H9 (cell line): ENCODE measurements around the gene PRPF19. TPM values are rescaled to one million over a fixed set of nuclear protein-coding genes. Genes with fewer than 3 reads are reported as not detected.
A peak's percentile ranks its signal among the peaks of the same experiment; 100 is the strongest.

Experiments used
- DNase-seq: peaks from one replicate; pipeline ENCODE4 v3.0.0-alpha.2; 2017
- H2AFZ ChIP-seq: one replicate; pipeline ENCODE4 v1.6.1; 2013; ENCODE audit warnings: mild to moderate bottlenecking, low read length, control low read depth, moderate library complexity
- H2AK5ac ChIP-seq: 2 replicates; pipeline ENCODE4 v1.6.1; 2013; ENCODE audit warnings: low read length, control low read depth, mixed read lengths; ENCODE audit not compliant: insufficient read length
- H2BK120ac ChIP-seq: one replicate; pipeline ENCODE4 v1.6.1; 2013; ENCODE audit warnings: low read depth, mild to moderate bottlenecking, low read length, control low read depth, inconsistent platforms; ENCODE audit not compliant: poor library complexity, severe bottlenecking
- H2BK12ac ChIP-seq: 2 replicates; pipeline ENCODE4 v1.6.1; 2013; ENCODE audit warnings: low read length, control low read depth, mixed read lengths, low read depth; ENCODE audit not compliant: insufficient read length
- H2BK15ac ChIP-seq: 2 replicates; pipeline ENCODE4 v1.6.1; 2013; ENCODE audit warnings: low read depth, low read length, control low read depth
- H2BK20ac ChIP-seq: one replicate; pipeline ENCODE4 v1.6.1; 2013; ENCODE audit warnings: low read depth, mild to moderate bottlenecking, low read length, control low read depth, inconsistent platforms; ENCODE audit not compliant: poor library complexity, severe bottlenecking
- H2BK5ac ChIP-seq: 2 replicates; pipeline ENCODE4 v1.6.1; 2013; ENCODE audit warnings: low read length, control low read depth, mixed read lengths; ENCODE audit not compliant: insufficient read length
- H3K14ac ChIP-seq: 2 replicates; pipeline ENCODE4 v1.6.1; 2013; ENCODE audit warnings: low read length, control low read depth; ENCODE audit not compliant: insufficient read depth
- H3K18ac ChIP-seq: 2 replicates; pipeline ENCODE4 v1.6.1; 2013; ENCODE audit warnings: low read depth, mild to moderate bottlenecking, mixed read lengths, low read length, control low read depth; ENCODE audit not compliant: insufficient read length
- H3K23ac ChIP-seq: 2 replicates; pipeline ENCODE4 v1.6.1; 2013; ENCODE audit warnings: low read length, control low read depth, mixed read lengths, low read depth; ENCODE audit not compliant: insufficient read length
- H3K23me2 ChIP-seq: 2 replicates; pipeline ENCODE4 v1.6.1; 2013; ENCODE audit warnings: low read depth, mild to moderate bottlenecking, mixed read lengths, low read length, control low read depth; ENCODE audit not compliant: insufficient read length, poor library complexity, severe bottlenecking
- H3K27ac ChIP-seq: 2 replicates; pipeline ENCODE4 v1.5.1; 2013; ENCODE audit warnings: low read length, control low read depth, mixed read lengths, low read depth; ENCODE audit not compliant: insufficient read length
- H3K27me3 ChIP-seq: 2 replicates; pipeline ENCODE4 v1.6.1; 2013; ENCODE audit warnings: low read length, control low read depth, inconsistent platforms; ENCODE audit not compliant: insufficient read depth
- H3K4ac ChIP-seq: 2 replicates; pipeline ENCODE4 v1.6.1; 2013; ENCODE audit warnings: low read depth, mild to moderate bottlenecking, control low read depth, inconsistent platforms, low read length, moderate library complexity
- H3K4me1 ChIP-seq: 2 replicates; pipeline ENCODE4 v1.6.1; 2013; ENCODE audit warnings: low read length, control low read depth, inconsistent platforms; ENCODE audit not compliant: insufficient read depth
- H3K4me2 ChIP-seq: 2 replicates; pipeline ENCODE4 v1.6.1; 2013; ENCODE audit warnings: low read length, control low read depth, mixed read lengths; ENCODE audit not compliant: insufficient read length, insufficient read depth
- H3K56ac ChIP-seq: 2 replicates; pipeline ENCODE4 v1.6.1; 2013; ENCODE audit warnings: low read depth, mild to moderate bottlenecking, mixed read lengths, low read length, control low read depth; ENCODE audit not compliant: insufficient read length
- H3K79me1 ChIP-seq: 2 replicates; pipeline ENCODE4 v1.6.1; 2013; ENCODE audit warnings: low read depth, mild to moderate bottlenecking, moderate library complexity, low read length, control low read depth, inconsistent platforms; ENCODE audit not compliant: insufficient read depth, poor library complexity, severe bottlenecking
- H3K79me2 ChIP-seq: 2 replicates; pipeline ENCODE4 v1.6.1; 2013; ENCODE audit warnings: low read length, control low read depth, inconsistent platforms; ENCODE audit not compliant: insufficient read depth
- H3K9ac ChIP-seq: 2 replicates; pipeline ENCODE4 v1.6.1; 2013; ENCODE audit warnings: low read length, control low read depth, mixed read lengths; ENCODE audit not compliant: insufficient read length; ENCODE audit errors: extremely low read depth
- H3K9me3 ChIP-seq: one replicate; pipeline ENCODE4 v1.6.1; 2013; ENCODE audit warnings: low read depth, low read length, inconsistent platforms; ENCODE audit not compliant: control insufficient read depth
- H3T11ph ChIP-seq: one replicate; pipeline ENCODE4 v1.6.1; 2013; ENCODE audit warnings: mild to moderate bottlenecking, low read length, control low read depth, inconsistent platforms
- H4K20me1 ChIP-seq: one replicate; pipeline ENCODE4 v1.6.1; 2013; ENCODE audit not compliant: control insufficient read depth, insufficient read length, insufficient read depth
- H4K5ac ChIP-seq: 2 replicates; pipeline ENCODE4 v1.6.1; 2013; ENCODE audit warnings: low read depth, mild to moderate bottlenecking, mixed read lengths, low read length, control low read depth; ENCODE audit not compliant: insufficient read length
- H4K8ac ChIP-seq: replicated peaks from 2 replicates; pipeline ENCODE4 v1.6.1; 2013; ENCODE audit warnings: low read length, control low read depth, mixed read lengths, low read depth; ENCODE audit not compliant: insufficient read length
- H4K91ac ChIP-seq: 2 replicates; pipeline ENCODE4 v1.6.1; 2013; ENCODE audit warnings: low read depth, mild to moderate bottlenecking, moderate library complexity, mixed read lengths, low read length, control low read depth; ENCODE audit not compliant: insufficient read length
- H3K27ac Mint-ChIP-seq, 3 experiments: 2 replicates in 2 of 3; 3 replicates in 1 of 3; pipeline ENCODE4 v1.8.0; 2020 to 2021; ENCODE audit warnings: mixed read lengths in 3 of 3, mild to moderate bottlenecking in 1 of 3, moderate library complexity in 1 of 3
- H3K27me3 Mint-ChIP-seq: 2 replicates; pipeline ENCODE4 v1.8.0; 2021; ENCODE audit warnings: low read depth, mild to moderate bottlenecking, moderate library complexity, mixed read lengths
- H3K36me3 Mint-ChIP-seq, 3 experiments: 2 replicates in 2 of 3; 3 replicates in 1 of 3; pipeline ENCODE4 v1.8.0; 2020 to 2021; ENCODE audit warnings: low read depth in 3 of 3, mixed read lengths in 3 of 3; ENCODE audit not compliant: insufficient read depth in 1 of 3
- H3K4me1 Mint-ChIP-seq, 2 experiments: 2 replicates each; pipeline ENCODE4 v1.8.0; 2020; ENCODE audit warnings: mixed read lengths in 2 of 2
- H3K4me3 Mint-ChIP-seq, 2 experiments: 2 replicates in 1 of 2; 3 replicates in 1 of 2; pipeline ENCODE4 v1.8.0; 2020 to 2021; ENCODE audit warnings: mild to moderate bottlenecking in 2 of 2, mixed read lengths in 2 of 2, moderate library complexity in 1 of 2
- H3K9me3 Mint-ChIP-seq, 2 experiments: 2 replicates in 1 of 2; 3 replicates in 1 of 2; pipeline ENCODE4 v1.8.0; 2020; ENCODE audit warnings: mild to moderate bottlenecking in 2 of 2, mixed read lengths in 2 of 2, moderate library complexity in 1 of 2
- WGBS: extraction: QIAGEN DNeasy Blood & Tissue Kit; methylation state at CpG from one replicate; pipeline ENCODE4 v1.1.7; 2013; ENCODE audit warnings: missing lambda C conversion rate, low lambda C conversion rate, mixed read lengths; ENCODE audit not compliant: insufficient read length; ENCODE audit errors: extremely low coverage; 5-methylcytosine and 5-hydroxymethylcytosine counted together
- total RNA-seq: library from RNA; stranded (reverse); gene quantifications from 2 replicates; pipeline ENCODE4 v1.2.1, GENCODE V29; 2021
- TF ChIP-seq, protein P1 (sequence below): fragments of 200-600 bp; sonication (generic); conservative IDR thresholded peaks from 3 replicates; pipeline ENCODE4 v1.8.0; 2021; ENCODE audit warnings: antibody characterized with exemption, mild to moderate bottlenecking

Gene PRPF19
- total RNA-seq, 1 experiment from 2014 or later = 130 TPM

DNA sequence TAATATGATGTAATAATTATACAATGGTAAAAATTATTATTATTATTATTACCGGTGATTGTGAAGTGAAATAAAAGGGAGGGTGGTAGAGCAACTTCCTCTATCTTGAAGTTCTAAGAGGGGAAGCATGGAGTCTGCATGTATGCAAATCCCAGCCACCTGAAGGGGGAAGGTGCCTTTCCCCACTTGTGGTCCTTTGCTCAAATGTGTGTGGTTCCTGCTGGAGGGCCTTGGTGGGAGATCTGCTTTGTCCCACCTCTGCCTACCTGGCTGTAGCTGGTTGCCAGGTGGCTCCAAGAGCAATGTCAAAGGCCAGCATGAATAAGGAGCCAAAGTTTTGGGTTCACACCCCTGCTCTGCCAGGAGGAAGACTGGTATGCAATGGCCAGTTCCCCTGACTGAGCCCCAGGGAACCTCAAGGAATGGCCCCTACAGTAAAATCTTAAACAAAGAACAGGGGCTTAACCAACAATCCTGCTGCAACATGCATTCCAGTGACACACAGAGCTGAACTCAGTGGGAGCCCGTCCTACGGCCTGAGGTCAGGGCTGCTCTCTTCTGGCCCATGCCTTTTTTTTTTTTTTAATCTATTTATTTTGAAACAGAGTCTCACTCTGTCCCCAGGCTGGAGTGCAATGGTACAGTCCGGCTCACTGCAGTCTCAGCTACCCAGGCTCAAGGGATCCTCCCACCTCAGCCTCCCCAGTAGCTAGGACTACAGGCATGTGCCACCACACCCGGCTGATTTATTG, 26.4 kb upstream of the PRPF19 start:
- no peak overlapping the region for H3T11ph ChIP-seq
- TF ChIP-seq, protein P1, sequence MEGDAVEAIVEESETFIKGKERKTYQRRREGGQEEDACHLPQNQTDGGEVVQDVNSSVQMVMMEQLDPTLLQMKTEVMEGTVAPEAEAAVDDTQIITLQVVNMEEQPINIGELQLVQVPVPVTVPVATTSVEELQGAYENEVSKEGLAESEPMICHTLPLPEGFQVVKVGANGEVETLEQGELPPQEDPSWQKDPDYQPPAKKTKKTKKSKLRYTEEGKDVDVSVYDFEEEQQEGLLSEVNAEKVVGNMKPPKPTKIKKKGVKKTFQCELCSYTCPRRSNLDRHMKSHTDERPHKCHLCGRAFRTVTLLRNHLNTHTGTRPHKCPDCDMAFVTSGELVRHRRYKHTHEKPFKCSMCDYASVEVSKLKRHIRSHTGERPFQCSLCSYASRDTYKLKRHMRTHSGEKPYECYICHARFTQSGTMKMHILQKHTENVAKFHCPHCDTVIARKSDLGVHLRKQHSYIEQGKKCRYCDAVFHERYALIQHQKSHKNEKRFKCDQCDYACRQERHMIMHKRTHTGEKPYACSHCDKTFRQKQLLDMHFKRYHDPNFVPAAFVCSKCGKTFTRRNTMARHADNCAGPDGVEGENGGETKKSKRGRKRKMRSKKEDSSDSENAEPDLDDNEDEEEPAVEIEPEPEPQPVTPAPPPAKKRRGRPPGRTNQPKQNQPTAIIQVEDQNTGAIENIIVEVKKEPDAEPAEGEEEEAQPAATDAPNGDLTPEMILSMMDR = no peak
- H4K8ac ChIP-seq = no peak overlapping the region
- H3K9ac ChIP-seq = no peak overlapping the region
- H4K20me1 ChIP-seq = no peaks in the 10 kb centered on the region
- H3K23ac ChIP-seq = no peak overlapping the region
- no peak overlapping the region for H2BK120ac ChIP-seq
- H2AK5ac ChIP-seq = no peak overlapping the region
- no CpG with 5 or more reads among the region's 5 CpGs for WGBS
- no peak overlapping the region for H4K5ac ChIP-seq
- H2BK12ac ChIP-seq = no peak overlapping the region
- peak overlapping the region in 2 of 3 experiments; percentile 82 to 84; a peak in 2 of 7 replicates for H3K27ac Mint-ChIP-seq
- no peak overlapping the region for H4K91ac ChIP-seq
- no peak overlapping the region for H3K56ac ChIP-seq
- H3K4me3 Mint-ChIP-seq = no peak overlapping the region
- H3K4me1 Mint-ChIP-seq = peaks cover 7 to 14% of the 10 kb centered on the region in 2 experiments
- no peaks in the 10 kb centered on the region for H3K9me3 ChIP-seq
- H3K14ac ChIP-seq = no peak overlapping the region
- no peaks in the 10 kb centered on the region for H3K27me3 Mint-ChIP-seq
- no peak overlapping the region for H2AFZ ChIP-seq
- no peak overlapping the region for H2BK15ac ChIP-seq
- H3K36me3 Mint-ChIP-seq = peaks cover 26 to 62% (median 61%) of the 10 kb centered on the region in 3 experiments; a peak in 6 of 7 replicates
- no peak overlapping the region for H2BK20ac ChIP-seq
- H2BK5ac ChIP-seq = no peak overlapping the region
- no peak overlapping the region for H3K18ac ChIP-seq
- no peak for DNase-seq
- no peaks in the 10 kb centered on the region for H3K9me3 Mint-ChIP-seq
- no peaks in the 10 kb centered on the region for H3K23me2 ChIP-seq
- H3K79me1 ChIP-seq = no peaks in the 10 kb centered on the region
- H3K4me1 ChIP-seq = no peaks in the 10 kb centered on the region
- no peak overlapping the region for H3K4ac ChIP-seq
- H3K27me3 ChIP-seq = no peaks in the 10 kb centered on the region
- no peaks in the 10 kb centered on the region for H3K79me2 ChIP-seq
- no peak overlapping the region for H3K4me2 ChIP-seq
- no peak overlapping the region for H3K27ac ChIP-seq
